ENCODE measurements around the gene TRIM67. TPM values are rescaled to one million over a fixed set of nuclear protein-coding genes. Genes with fewer than 3 reads are reported as not detected.
A peak's percentile ranks its signal among the peaks of the same experiment; 100 is the strongest.

The TRIM67 gene
- total and polyA plus RNA-seq, 9 of the 15 experiments (the other 6 are each of a cell fraction or from before 2014, with no cell fraction given), result 0.04 to 0.60 (median 0.31) TPM

- 0 out of 4 replicates have a peak, but pooled peaks of 1 of the 2 experiments have one; percentile 47 for TF ChIP-seq KDM4B (IDR thresholded peaks at IDR 0.05; ENCODE audit: borderline replicate concordance in 2 of 2, low read depth in 1 of 2)
- TF ChIP-seq MBD1 (CRISPR knock-in tag; IDR thresholded peaks at IDR 0.05), result no peak
- no peak for TF ChIP-seq ZNF253 (CRISPR knock-in tag; conservative IDR thresholded peaks at IDR 0.05)
- peak; percentile 97 for TF ChIP-seq LEF1 (IDR thresholded peaks at IDR 0.05)
- no peak for TF ChIP-seq GTF3C2 (IDR thresholded peaks at IDR 0.05; ENCODE audit: borderline replicate concordance, extremely low read depth, insufficient read length)
- TF ChIP-seq CBX3 (IDR thresholded peaks at IDR 0.05; ENCODE audit: borderline replicate concordance in 1 of 2, low read length in 2 of 2), result peak in 1 of 2 experiments; percentile 77; a peak in 1 of 3 replicates
- peak; percentile 99 for TF ChIP-seq SMARCC2 (IDR thresholded peaks at IDR 0.05; ENCODE audit: low read depth)
- TF ChIP-seq XRCC5 (IDR thresholded peaks at IDR 0.05; ENCODE audit: low read depth, low read length), result no peak
- no peak for TF ChIP-seq THRA (IDR thresholded peaks at IDR 0.05)
- no peak for TF ChIP-seq PCBP2 (IDR thresholded peaks at IDR 0.05; ENCODE audit: low read depth, low read length, poor library complexity, severe bottlenecking)
- peak; percentile 73 to 98; a peak in 2 of 4 replicates for TF ChIP-seq ARNT (IDR thresholded peaks at IDR 0.05)
- TF ChIP-seq ZNF146 (CRISPR knock-in tag; IDR thresholded peaks at IDR 0.05; ENCODE audit: unreplicated experiment), result no peak
- TF ChIP-seq CXXC5 (CRISPR knock-in tag; IDR thresholded peaks at IDR 0.05), result peak; percentile 86
- peak; percentile 79 for TF ChIP-seq ZNF445 (CRISPR knock-in tag; IDR thresholded peaks at IDR 0.05; ENCODE audit: low read depth)
- peak; percentile 78 for TF ChIP-seq ZNF239 (CRISPR knock-in tag; IDR thresholded peaks at IDR 0.05)
- no peak for TF ChIP-seq CHD4 (IDR thresholded peaks at IDR 0.05; ENCODE audit: insufficient read depth, insufficient replicate concordance, low read depth, low read length, poor library complexity, severe bottlenecking)
- TF ChIP-seq TSC22D4 (tag; IDR thresholded peaks at IDR 0.05), result no peak
- TF ChIP-seq ZNF717 (CRISPR knock-in tag; IDR thresholded peaks at IDR 0.05), result no peak
- peak; percentile 82 for TF ChIP-seq BHLHE40 (IDR thresholded peaks at IDR 0.05; ENCODE audit: low read length)
- TF ChIP-seq ZNF785 (CRISPR knock-in tag; IDR thresholded peaks at IDR 0.05), result no peak
- no peak for TF ChIP-seq ZC3H8 (IDR thresholded peaks at IDR 0.05)
- TF ChIP-seq ZNF584 (CRISPR knock-in tag; IDR thresholded peaks at IDR 0.05; ENCODE audit: low read depth), result peak; percentile 98
Measured at GRCh38 chr1:231159963-231160761, 1.7 kb upstream of the TRIM67 start (continued).

All from K562 (cell line).